Cerebellar cortex (tissue), 1 donor: ENCODE measurements around the gene KCNK10.
A peak's percentile ranks its signal among the peaks of the same experiment; 100 is the strongest.
"Not testable (repeated sequence)": the region's sequence is repeated elsewhere in the genome, so short reads cannot be mapped to it uniquely, and the experiment has no call there.

Source experiments
- DNase-seq: peaks from one replicate; pipeline ENCODE4 v3.0.0-alpha.2; 2015; ENCODE audit warnings: low spot score

Gene KCNK10

DNA sequence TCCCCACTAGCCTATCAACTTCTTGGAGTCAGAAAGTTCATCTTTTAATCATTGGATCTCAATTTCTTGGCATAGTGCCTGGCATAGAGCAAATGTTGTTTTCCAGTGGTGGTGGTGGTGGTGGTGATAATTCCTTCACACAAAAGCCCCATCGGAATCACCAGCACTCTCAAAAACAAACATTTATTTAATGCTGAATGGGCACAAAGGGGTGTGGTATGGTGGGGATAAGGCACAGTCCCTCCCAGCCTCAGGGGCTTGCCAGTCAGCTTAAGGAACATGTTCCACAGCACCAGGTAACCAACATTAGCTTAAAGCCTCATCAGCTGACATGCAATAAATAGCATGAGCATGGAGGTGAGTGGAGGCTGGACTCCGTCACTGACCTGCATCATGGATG, 56.6 kb downstream of the KCNK10 start:
- DNase-seq, result no peak

DNA sequence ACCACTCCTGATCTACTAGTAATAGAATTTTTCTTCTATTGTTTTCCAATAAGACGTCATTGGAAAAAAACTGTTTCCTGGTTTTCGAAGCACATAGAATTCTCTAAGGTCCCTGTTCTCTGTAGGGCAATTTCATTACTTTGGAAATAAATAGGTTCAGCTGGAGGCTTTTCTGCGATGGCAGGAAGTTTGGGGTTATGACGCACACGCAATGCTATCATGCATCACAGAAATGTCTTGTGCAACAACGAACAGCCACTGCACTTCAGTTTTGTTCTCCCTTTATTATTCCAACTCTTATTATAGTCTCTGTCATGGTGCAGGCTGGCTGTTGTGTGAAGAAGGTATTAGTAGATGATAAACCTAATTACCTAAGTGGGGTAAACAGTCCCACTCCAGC, 59.0 kb downstream of the KCNK10 start:
- DNase-seq, result no peak

DNA sequence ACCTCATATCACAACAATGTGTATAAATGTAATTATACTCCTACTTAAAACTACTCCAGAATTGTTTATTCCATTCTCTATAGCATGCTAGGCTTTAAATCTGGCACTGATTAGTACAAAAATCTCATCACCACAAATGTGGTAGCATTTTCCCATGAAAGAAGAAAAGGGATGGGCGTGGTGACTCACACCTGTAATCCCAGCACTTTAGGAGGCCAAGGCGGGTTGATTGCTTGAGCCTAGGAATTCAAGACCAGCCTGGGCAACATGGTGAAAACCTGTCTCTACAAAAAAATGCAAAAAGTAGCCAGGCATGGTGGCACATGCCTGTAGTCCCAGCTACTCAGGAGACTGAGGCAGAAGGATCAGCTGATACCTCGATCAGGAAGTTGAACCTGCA, 61.8 kb downstream of the KCNK10 start:
- DNase-seq, result not testable (repeated sequence)

DNA sequence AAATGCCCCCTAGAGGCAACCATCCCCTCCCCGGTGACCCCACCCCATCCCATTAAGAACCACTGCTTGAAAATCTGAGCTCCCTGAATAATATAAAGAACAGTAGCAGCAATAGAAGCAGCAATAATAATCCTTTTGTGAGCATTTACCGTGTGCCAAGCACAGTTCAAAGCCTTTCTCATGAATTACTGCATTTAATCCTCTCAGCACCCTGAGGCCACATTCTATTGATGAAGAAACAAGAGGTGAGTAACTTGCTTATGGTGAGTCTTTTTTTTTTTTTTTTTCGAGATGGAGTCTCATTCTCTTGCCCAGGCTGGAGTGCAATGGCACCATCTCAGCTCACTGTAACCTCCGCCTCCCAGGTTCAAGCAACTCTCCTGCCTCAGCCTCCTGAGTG, 65.0 kb downstream of the KCNK10 start:
- no peak for DNase-seq

DNA sequence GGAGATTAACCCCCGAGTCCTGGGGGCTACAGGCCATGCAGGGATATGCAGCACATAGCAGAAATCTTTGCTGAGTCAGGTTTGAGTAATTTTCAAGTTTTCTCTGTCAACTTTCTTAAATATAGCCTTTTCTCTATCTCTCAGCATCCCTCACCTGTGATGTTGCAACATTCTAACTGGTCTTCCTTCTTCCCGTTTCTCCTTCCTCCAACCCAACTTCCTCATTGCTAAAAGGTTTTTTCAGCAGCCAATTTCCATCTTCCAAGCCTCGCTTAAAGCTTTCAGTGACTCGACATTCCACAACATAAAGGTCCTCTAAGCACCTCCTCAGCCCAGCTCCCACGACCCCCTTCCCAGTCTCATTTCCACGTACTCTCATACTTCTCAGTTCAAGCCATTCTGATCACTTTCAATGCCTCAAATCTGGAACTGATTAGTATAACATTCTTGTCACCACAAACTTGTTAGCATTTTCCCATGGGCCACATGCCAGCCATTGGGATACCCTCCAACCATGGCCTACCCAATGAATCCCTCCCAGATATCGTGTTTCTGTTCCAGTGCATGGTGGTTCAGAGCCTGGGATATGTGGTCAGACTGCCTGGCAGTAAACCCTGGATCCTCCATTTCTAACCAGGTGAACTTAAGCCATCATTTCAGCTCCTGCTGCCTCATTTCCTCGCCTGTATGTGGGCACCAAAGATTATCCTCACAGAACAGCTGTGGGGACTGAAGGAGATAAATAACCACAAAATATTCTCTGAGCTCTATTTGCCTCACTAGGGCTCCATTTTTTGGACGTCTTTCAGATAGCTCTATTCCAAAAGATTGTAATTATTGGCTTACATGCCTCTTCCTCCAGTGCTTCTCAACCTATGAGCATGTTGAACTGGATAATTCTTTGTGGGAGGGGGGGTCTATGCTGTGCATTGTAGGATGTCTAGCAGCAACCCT, 65.8 kb downstream of the KCNK10 start:
- DNase-seq, result no peak

DNA sequence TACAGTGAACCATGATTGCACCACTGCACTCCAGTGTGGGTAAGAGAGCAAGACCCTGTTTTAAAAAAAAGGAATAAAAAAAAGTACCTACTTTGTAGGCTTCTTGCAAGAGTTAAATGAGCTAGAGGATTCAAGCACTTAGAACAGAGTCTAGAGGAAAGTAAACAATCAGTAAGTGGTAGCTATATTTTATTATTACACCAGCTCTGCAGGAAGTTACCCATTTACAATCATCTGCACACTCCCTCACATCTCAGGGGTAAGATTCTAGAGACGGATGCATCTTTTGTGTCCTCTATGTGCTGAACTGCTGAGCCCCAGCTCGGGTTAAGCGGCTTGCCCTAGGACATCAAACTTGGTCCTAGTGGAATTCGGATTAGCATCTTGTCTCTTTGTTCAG, 67.3 kb downstream of the KCNK10 start:
- no peak for DNase-seq

DNA sequence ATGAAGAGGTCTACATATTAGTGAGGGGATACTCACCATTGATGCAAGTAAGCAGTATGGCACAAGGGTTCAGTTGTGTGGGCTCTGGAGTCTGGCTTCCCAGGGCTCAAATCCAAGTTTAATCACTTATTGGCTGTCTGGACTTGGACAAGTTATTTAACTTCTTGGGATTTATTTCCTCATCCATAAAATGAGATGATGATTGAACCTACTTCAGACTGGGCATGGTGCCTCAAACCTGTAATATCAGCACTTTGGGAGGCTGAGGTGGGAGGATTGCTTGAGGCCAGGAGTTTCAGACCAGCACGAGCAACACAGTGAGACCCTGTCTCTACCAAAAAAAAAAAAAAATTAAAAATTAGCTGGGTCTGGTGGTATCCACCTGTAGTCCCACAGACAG, 67.9 kb downstream of the KCNK10 start:
- DNase-seq, result no peak

DNA sequence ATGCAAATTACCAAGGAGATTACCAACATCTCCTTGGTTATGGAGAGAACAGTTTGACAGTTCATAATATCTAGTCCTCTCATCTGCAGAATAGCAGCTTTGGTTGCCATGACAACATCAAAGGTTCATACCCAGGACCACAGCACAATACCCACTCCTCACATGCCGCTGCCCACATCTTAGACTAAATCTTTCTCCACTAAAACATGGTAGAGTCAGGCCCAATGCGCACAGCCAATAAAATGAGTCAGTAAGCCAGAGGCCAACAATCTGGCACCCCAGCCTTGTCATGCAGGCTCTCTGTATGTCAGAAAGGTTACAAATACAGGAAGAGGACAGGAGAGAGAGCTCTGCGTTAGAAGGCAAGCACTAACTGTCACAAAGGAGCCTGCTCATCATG, 70.6 kb downstream of the KCNK10 start:
- DNase-seq, result no peak

DNA sequence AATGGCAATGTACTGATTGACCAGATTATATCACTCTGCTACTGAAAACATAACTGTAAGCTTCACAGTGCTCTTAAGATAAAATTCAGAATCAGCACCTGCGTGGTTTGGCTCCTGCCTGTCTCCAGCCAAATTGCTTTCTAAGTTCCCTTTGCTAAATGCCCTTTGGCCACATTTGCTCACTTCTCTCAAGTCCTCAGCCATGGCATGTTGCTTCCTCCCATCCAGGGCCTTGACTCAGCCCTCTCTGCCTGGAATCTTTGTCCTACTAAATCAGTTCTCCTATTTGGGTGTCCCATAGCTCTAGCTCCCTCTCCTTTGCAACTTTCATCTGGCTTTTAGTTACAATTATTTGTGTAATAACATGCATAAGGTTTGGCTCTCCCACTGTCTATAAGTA, 71.4 kb downstream of the KCNK10 start:
- no peak for DNase-seq

DNA sequence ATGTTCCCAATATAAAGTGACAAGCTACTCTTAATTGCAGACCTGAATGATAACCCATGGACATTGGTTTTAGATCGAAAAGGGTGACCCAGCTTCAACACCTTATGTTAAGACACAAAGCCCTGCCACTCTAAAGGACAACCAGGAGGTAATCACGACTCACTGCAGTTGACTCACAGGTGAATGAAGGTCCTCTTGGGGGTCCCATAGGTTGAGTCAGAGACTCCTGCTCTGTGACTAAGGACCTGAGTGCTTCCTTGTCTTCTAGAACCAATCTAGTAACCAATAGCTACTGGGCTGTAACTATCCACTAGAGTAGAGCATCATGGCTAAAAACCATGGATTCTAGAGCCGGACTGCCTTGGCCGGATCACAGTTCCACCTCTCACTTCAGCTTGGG, 73.8 kb downstream of the KCNK10 start:
- DNase-seq, result no peak

DNA sequence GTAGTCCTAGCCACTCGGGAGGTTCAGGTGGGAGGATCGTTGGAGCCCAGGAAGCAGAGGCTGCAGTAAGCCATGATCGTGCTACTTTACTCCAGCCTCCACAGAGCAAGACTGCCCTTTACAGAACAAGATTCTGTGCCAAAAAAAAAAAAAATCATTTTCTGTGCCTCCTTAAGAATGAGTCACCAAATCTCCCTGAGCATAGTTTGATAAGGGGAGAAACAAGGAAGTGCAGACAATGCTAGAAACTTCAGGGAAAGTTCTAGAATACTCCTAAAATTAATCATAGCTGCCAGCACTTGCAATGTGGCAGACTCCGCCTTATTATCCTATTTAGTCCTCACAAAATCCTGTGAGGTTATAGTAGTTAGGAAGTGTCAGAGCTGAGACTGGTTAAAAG, 74.5 kb downstream of the KCNK10 start:
- no peak for DNase-seq

DNA sequence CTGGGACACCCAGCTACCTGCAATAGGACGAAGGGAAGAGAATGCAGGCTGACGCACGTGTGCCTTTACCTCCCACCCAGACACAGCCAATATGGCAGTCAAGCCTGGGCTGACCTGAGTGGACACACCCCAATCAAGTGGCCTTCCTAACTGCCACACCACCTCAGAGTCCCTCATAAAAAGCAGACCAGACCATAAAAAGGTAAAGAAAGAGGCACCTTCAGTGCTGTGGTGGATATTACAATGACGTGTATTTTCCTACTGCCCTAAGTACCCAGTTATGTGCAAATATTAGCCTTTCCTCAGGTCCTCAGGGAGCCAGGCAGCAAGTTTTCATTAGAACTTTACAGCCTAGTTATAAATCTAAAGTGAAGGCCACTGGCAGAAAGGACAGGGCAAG, 75.8 kb downstream of the KCNK10 start:
- no peak for DNase-seq

DNA sequence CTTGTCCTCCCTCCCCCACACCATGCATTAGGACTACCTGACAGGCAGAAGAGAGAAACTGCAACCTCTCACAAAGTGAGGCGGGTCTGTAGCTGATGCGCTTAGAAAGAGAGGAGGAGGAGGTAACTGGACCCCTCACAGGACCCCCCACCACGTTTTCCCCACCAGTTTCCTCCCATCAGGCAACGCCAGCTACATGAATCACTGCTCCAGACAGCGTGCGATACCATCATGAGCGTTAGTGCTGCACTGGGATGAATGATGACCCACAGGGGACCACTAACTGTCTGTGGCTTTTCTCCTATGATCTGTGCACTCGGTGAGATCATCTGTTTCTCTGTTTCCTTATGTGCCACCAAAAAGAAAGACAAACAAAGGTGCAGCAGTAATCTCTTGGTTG, 77.7 kb downstream of the KCNK10 start:
- DNase-seq, result peak; percentile 45

DNA sequence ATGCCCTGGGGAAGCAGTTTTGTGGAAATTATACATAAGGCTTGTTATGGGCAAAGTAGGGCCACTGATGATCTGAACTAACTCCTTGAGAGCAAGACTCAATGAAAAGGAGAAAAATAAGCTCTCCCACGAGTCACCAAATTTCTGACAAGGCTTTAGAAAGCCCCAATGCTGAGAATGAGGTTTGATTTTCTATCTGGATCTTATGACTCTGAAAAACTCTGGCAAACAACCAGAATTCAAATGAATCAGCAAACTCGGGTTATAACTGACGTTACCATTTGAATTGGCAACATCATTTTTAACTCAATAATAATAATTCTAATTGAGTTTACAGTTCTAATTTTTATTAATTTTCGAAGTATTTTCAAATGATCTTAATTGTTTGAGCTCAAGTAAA, 79.1 kb downstream of the KCNK10 start:
- DNase-seq, result no peak

DNA sequence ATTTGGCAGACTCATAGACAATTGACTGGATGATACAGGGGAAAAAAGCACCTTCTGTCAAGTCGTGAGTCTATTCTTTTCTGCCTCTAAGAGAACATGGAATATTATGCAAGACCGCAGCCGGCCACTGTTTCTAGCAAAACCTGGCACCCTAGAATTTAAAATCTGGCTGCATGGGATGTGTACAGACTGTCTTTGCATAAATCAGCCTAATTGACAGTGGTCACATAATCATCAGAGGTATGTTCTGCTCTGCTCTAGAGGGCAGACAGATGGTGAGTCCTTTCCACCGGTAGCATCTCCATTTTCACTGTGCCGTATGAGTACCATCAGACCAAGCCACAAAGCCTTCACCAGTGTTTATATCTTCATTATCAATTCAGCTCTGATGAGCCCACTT, 80.6 kb downstream of the KCNK10 start:
- DNase-seq, result peak; percentile 93

DNA sequence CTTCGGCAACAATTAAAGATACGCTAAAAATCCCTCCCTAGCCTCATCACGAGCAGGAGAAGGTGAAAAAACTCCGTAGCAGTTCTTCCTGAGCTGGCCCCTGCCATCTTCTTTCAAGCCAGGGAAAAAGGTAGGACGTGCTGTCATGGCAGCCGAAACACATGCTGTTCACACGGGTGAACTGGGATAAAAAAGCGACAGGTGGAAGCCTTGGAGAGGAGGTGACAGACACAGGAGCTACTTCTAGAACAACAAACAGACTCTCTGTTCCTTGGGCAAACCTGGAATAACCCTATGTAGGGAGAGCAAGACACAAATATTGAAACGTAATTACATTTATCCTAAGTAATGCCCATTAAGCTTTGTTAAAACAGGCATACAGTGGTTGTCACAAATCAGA, 81.3 kb downstream of the KCNK10 start:
- DNase-seq, result peak; percentile 59

DNA sequence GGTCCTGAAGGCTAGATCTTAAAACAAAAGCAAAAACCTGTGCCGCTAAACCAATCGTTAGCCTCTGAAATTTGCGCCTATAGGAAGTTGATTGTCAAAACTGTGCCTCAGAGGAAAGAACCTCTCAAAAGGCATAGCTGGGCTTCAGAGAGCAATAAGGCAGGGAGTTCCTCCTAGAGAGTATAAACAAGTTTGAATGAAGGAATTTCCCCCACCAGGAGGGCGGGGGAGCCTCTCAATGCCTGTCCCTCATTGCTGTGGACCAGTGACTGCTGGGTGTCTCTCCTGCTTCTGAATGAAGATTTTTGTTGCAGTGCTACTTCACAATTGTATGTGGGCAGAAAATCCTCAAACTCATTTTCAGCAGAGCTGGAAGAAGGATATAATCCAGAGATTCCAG, 88.6 kb downstream of the KCNK10 start:
- no peak for DNase-seq

DNA sequence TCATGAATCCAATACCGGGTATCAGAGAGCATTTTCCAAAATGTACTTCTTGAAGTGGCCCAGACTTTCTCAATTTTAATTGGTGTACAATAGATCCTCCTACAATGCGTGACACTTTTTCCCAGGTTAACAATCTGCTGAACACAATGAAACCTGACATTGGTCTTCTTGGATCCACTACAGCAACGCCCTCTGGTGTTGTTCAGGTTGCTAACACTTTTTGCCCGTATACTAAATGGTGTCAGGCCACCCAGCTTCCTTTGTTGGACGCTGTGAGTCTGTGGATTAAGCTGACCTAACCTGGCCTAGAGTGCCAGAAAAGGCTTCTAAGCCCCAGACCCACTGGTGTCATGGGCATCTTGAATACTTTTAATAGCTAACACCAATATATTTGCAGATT, 89.2 kb downstream of the KCNK10 start:
- peak; percentile 58 for DNase-seq

DNA sequence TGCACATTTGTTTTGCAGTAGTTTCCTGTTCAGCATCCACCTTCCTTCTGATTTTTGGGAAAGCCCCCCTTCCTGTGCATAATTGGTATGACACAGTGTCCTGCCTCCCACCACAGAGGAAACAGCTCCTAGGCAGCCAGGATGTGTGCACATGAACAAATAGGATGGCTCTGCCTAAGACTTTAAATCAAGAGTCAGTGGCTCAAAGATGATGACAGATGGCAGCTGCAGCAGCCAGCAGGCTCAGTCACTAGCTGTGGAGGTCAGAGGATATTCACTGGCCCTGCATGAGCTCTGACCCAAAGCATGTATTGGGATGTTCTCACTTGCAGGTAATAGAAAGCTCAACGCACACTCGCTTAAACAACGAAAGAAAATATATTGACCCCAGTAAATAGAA, 90.3 kb downstream of the KCNK10 start:
- peak; percentile 86 for DNase-seq

DNA sequence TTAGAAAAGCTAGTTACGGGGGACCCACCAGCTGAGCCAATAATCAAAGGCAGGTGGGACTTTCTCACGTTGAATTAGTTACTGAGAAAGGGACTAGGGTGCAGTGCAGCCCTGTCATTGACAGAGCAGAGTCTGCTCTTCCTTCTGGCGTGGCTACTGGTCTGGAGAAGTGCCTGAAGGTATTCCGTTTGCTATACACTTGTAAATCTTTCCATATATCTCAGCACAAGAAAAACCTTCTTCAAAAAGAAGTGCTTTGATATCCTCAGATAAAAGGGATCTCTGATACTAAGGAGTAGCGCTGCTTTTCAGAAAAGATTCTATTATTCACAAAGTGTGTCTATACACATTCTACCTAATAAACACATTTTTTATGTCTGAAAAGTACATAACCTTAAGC, 91.5 kb downstream of the KCNK10 start:
- DNase-seq, result peak; percentile 59

DNA sequence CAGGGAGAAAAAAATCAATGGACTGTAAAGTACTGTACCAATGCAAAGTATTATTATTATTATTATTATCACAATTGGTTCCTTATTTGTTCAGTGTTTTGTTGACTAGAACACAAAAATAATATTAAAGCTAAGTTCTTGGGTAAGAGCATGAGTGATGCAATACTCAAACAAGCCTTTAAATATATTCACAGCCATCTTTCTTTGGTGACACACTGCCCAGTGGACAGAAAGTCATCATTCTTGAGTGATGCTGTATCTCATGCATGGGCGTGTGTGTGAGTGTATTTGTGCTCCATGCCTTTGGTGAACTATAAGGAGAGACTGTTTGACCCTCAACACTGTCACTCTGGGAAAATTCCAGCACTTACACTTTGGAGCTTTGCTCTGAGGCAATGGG, 93.6 kb downstream of the KCNK10 start:
- DNase-seq, result no peak

DNA sequence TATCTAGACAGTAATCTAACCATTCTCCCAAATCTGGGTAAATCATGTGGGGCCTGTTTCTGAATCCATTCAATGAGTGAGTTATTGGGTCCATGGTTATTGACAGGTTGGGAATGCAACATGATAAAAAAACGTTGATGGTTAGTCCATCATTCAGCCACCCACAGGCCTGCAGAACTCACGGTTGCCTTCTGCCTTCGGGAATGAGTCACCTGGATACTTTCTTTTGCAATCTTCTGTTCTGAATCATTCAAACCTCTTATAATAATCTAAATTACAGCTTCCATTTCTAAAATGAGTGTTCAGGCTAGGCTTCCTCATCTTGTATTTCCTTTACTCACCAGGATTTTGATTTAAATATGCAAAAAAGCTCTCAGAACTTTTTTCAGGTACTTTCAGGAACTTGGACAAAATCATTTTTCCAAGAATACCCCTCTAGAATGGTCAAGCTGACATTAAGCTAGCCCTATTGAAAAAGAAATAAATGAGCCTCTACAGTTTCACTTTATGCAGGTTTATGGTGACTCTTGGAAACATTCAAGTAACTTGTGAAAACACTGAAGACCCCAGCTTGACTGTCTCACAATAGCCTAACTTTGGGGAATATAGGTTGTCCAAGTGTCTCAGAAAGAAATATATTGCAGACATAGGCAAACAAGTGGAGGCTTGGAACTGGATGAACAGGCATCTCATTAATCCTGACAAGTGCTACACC, 94.4 kb downstream of the KCNK10 start:
- DNase-seq, result no peak

DNA sequence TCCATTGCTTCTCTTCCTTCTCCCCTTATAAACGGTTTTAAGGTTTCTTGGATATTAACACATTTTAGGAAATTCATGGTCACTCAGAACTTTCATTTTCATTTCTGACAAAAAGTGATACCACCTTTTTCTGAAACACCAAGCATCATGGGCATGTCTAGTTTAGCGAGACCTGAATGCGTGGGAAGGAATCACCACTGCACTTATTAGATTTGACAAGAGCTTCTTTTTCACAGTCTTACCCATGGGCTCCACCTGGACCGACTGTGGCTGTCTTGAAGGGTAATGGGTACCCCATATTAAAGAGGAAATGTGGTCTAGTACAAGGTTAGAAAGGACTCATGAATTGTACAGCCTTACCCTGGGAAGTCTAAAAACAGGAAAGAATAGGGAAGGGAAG, 95.4 kb downstream of the KCNK10 start:
- no peak for DNase-seq

DNA sequence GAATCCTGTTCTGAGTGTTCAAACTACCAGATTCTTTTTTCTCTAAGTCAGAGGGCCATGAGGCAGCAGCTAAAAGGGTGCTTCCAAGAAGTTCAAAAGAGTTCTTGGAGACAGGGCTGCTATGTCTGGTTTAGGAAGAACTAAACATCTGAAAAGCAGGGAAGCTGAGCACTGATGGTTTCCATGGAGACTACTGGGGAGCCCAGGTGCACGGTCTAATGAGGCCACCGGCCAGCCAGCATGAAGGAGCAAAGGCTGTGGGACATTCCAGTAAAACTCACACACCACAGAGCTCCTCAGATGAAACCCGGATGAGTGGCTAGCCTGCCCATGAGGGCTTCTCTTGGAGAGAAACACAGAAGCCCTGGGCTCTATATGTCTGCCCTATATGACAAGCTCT, 97.3 kb downstream of the KCNK10 start:
- peak; percentile 80 for DNase-seq
